Caco-2 (cell line): Measurements from ENCODE around the gene VSIG1. TPM values are rescaled to one million over a fixed set of nuclear protein-coding genes. Genes with fewer than 3 reads are reported as not detected.

ENCODE experiments used
- BruUV-seq: library from RNA; stranded (reverse); fragments of 400-500 nt; replicated peaks from 2 replicates; lab custom pipeline; 2021; lab: Mats Ljungman, UMichigan
- CTCF ChIA-PET: fragments of 300-600 bp; sonication (Branson Sonifier 250); formaldehyde crosslinking; loops from one replicate; lab custom pipeline; 2022; ENCODE audit warnings: antibody characterized with exemption; lab: Charles Lee
- POLR2A ChIA-PET: fragments of 300-600 bp; sonication (Branson Sonifier 250); formaldehyde crosslinking; loops from one replicate; lab custom pipeline; 2022; ENCODE audit warnings: antibody characterized with exemption; lab: Charles Lee
- DNase-seq, 2 experiments: peaks; one replicate each; pipeline versions ENCODE4 v3.0.0 to v3.0.0-alpha.2; 2020 to 2022
- H3K27me3 ChIP-seq: replicated peaks from 2 replicates; pipeline ENCODE4 v1.6.0; 2011; ENCODE audit warnings: low read length; ENCODE audit not compliant: control insufficient read depth, insufficient read depth
- H3K36me3 ChIP-seq: 2 replicates; pipeline ENCODE4 v1.5.1; 2011; ENCODE audit warnings: low read length; ENCODE audit not compliant: control insufficient read depth, insufficient read depth
- H3K4me1 ChIP-seq: fragments of 250-450 bp; sonication (Bioruptor Pico); 2 replicates; pipeline ENCODE4 v1.5.1; 2020; ENCODE audit warnings: mild to moderate bottlenecking
- H3K4me3 ChIP-seq: 2 replicates; pipeline ENCODE4 v1.5.1; 2011; ENCODE audit warnings: low read depth, mild to moderate bottlenecking, control low read depth, low read length
- H3K9me3 ChIP-seq: fragments of 250-450 bp; sonication (Bioruptor Pico); 2 replicates; pipeline ENCODE4 v1.5.1; 2020; ENCODE audit warnings: mild to moderate bottlenecking, moderate library complexity
- H3K27ac Mint-ChIP-seq: one replicate; pipeline ENCODE4 v1.8.0; 2022; ENCODE audit warnings: mixed read lengths; ENCODE audit not compliant: unreplicated experiment
- H3K27me3 Mint-ChIP-seq: one replicate; pipeline ENCODE4 v1.8.0; 2022; ENCODE audit warnings: mixed read lengths; ENCODE audit not compliant: insufficient read depth, unreplicated experiment
- H3K36me3 Mint-ChIP-seq: one replicate; pipeline ENCODE4 v1.8.0; 2022; ENCODE audit warnings: mild to moderate bottlenecking, mixed read lengths; ENCODE audit not compliant: insufficient read depth, unreplicated experiment
- H3K4me1 Mint-ChIP-seq: one replicate; pipeline ENCODE4 v1.8.0; 2022; ENCODE audit warnings: low read depth, mixed read lengths; ENCODE audit not compliant: unreplicated experiment
- H3K4me3 Mint-ChIP-seq: one replicate; pipeline ENCODE4 v1.8.0; 2022; ENCODE audit warnings: mild to moderate bottlenecking, moderate library complexity, mixed read lengths; ENCODE audit not compliant: unreplicated experiment
- H3K9me3 Mint-ChIP-seq: one replicate; pipeline ENCODE4 v1.8.0; 2022; ENCODE audit warnings: mixed read lengths; ENCODE audit not compliant: unreplicated experiment
- intact Hi-C: fragments of 100-400 bp; cut with micrococcal nuclease; formaldehyde crosslinking; loops from one replicate; pipeline ENCODE4 v1.10.0; 2022; ENCODE audit not compliant: unreplicated experiment
- total RNA-seq: library from RNA; stranded (reverse); gene quantifications from 2 replicates; pipeline ENCODE4 v1.2.3, GENCODE V29; 2022
- TF ChIP-seq, protein P1 (sequence below), 2 experiments: fragments of 200-600 bp in 1 of 2; IDR thresholded peaks; 1 replicate in 1 of 2; 2 replicates in 1 of 2; pipeline versions ENCODE4 v1.5.1 to v1.8.0; 2011 to 2022; ENCODE audit warnings: antibody characterized with exemption in 1 of 2, control low read depth in 1 of 2, inconsistent platforms in 1 of 2, low read depth in 1 of 2, low read length in 1 of 2, mild to moderate bottlenecking in 1 of 2, moderate library complexity in 1 of 2; ENCODE audit not compliant: insufficient read depth in 1 of 2, severe bottlenecking in 1 of 2, unreplicated experiment in 1 of 2

Gene VSIG1
- total RNA-seq, 1 experiment from 2014 or later: not detected

DNA sequence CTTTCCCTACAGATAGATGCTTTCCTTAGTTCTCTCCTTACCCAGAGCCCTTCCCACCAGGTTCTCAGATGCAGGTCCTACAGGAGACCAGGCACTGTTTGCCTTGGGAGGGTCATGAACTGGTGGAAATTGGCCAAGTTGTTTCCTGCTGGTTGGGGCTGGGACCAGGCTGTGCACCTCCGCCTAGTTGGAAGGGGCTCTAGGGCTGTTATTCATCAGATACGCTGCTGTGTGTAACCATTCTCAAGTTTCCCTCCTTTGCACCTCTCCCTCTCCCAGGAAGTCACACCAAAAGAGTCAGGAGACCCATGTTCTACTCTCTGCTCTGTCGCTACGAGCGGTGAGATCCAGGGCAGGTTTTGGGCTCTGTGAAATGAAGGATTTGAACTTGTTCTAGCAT, 11.9 kb upstream of the VSIG1 start:
- Histone ChIP-seq H3K27me3 (no peaks in the 10 kb centered on the region), H3K4me3 (no peak overlapping the region), H3K9me3 (no peaks in the 10 kb centered on the region), H3K36me3 (no peaks in the 10 kb centered on the region), H3K4me1 (peaks cover 24% of the 10 kb centered on the region)
- ChIA-PET CTCF (no interaction called here), POLR2A (no interaction called here)
- no peak overlapping the region for H3K4me3 Mint-ChIP-seq
- no peak for DNase-seq
- H3K27me3 Mint-ChIP-seq: no peaks in the 10 kb centered on the region
- BruUV-seq: no TSS peak
- H3K4me1 Mint-ChIP-seq: peaks cover 12% of the 10 kb centered on the region
- H3K27ac Mint-ChIP-seq: no peak overlapping the region
- TF ChIP-seq, protein P1, sequence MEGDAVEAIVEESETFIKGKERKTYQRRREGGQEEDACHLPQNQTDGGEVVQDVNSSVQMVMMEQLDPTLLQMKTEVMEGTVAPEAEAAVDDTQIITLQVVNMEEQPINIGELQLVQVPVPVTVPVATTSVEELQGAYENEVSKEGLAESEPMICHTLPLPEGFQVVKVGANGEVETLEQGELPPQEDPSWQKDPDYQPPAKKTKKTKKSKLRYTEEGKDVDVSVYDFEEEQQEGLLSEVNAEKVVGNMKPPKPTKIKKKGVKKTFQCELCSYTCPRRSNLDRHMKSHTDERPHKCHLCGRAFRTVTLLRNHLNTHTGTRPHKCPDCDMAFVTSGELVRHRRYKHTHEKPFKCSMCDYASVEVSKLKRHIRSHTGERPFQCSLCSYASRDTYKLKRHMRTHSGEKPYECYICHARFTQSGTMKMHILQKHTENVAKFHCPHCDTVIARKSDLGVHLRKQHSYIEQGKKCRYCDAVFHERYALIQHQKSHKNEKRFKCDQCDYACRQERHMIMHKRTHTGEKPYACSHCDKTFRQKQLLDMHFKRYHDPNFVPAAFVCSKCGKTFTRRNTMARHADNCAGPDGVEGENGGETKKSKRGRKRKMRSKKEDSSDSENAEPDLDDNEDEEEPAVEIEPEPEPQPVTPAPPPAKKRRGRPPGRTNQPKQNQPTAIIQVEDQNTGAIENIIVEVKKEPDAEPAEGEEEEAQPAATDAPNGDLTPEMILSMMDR (IDR thresholded peaks at IDR 0.05; ENCODE audit: insufficient read depth in 1 of 2, low read depth in 1 of 2, low read length in 1 of 2, severe bottlenecking in 1 of 2, unreplicated experiment in 1 of 2): no peak
- H3K9me3 Mint-ChIP-seq: peaks cover 9% of the 10 kb centered on the region
- intact Hi-C loops: no loop called here
- no peaks in the 10 kb centered on the region for H3K36me3 Mint-ChIP-seq

DNA sequence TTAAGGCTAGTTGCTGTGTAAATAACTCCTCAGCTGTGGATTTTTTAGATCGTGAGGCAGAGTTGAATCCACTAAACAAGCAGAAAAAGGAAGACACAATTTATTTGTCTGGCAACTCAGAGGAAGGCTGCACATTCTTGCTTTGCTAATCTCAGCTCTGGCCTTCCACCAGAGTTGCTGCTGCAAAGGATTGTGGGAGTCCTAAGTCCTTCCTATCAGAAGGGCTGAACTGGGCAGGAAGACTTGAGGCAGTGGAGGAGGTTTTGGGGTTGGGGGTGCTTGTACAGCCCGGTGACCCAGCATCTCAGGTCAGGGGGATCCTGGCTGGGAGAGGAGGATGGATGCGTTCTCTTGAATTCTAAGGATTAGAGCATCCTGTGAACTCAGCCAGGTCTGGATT, 11.0 kb upstream of the VSIG1 start:
- intact Hi-C loops: no loop called here
- peaks cover 12% of the 10 kb centered on the region for H3K4me1 Mint-ChIP-seq
- POLR2A ChIA-PET: no interaction called here
- BruUV-seq: no TSS peak
- no peaks in the 10 kb centered on the region for H3K36me3 Mint-ChIP-seq
- H3K9me3 Mint-ChIP-seq: peaks cover 9% of the 10 kb centered on the region
- H3K4me3 ChIP-seq: no peak overlapping the region
- DNase-seq: no peak
- TF ChIP-seq, protein P1 (IDR thresholded peaks at IDR 0.05; ENCODE audit: insufficient read depth in 1 of 2, low read depth in 1 of 2, low read length in 1 of 2, severe bottlenecking in 1 of 2, unreplicated experiment in 1 of 2): no peak
- CTCF ChIA-PET: no interaction called here
- peak overlapping the region; percentile 69 for H3K27ac Mint-ChIP-seq
- H3K27me3 ChIP-seq: no peaks in the 10 kb centered on the region
- H3K9me3 ChIP-seq: no peaks in the 10 kb centered on the region
- no peaks in the 10 kb centered on the region for H3K36me3 ChIP-seq
- no peak overlapping the region for H3K4me3 Mint-ChIP-seq
- no peaks in the 10 kb centered on the region for H3K27me3 Mint-ChIP-seq
- H3K4me1 ChIP-seq: peaks cover 24% of the 10 kb centered on the region

DNA sequence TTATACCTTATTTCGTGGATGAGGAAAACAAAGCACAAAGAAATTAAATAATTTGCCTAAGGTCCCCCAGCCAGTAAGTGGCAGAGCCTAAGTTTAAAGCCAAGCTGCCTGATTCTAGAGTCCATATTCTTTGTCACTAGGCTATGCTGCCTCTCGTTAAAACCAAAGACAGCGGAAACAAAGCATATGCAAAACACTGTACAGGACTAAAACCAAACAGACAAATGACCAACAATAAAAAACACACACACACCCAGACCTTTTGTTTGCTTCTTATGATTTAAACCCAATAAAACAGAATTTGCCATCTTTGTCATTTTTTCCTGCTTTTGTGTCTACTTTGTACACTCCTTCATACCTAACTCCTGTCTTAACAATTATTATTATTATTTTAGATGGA, 10.1 kb upstream of the VSIG1 start:
- DNase-seq: no peak
- TF ChIP-seq, protein P1 (IDR thresholded peaks at IDR 0.05; ENCODE audit: insufficient read depth in 1 of 2, low read depth in 1 of 2, low read length in 1 of 2, severe bottlenecking in 1 of 2, unreplicated experiment in 1 of 2): no peak
- CTCF ChIA-PET: no interaction called here
- H3K36me3 Mint-ChIP-seq: no peaks in the 10 kb centered on the region
- POLR2A ChIA-PET: no interaction called here
- Histone ChIP-seq H3K4me3 (no peak overlapping the region), H3K27me3 (no peaks in the 10 kb centered on the region), H3K4me1 (peaks cover 24% of the 10 kb centered on the region), H3K36me3 (no peaks in the 10 kb centered on the region), H3K9me3 (no peaks in the 10 kb centered on the region)
- peaks cover 3% of the 10 kb centered on the region for H3K9me3 Mint-ChIP-seq
- intact Hi-C loops: no loop called here
- no TSS peak for BruUV-seq
- H3K4me1 Mint-ChIP-seq: peaks cover 7% of the 10 kb centered on the region
- H3K4me3 Mint-ChIP-seq: no peak overlapping the region
- no peaks in the 10 kb centered on the region for H3K27me3 Mint-ChIP-seq
- no peak overlapping the region for H3K27ac Mint-ChIP-seq
